HFF-Myc (cell line): Measurements from ENCODE around the gene ABCD1.
"Not testable (repeated sequence)": the region's sequence is repeated elsewhere in the genome, so short reads cannot be mapped to it uniquely, and the experiment has no call there.

Experiments
- DNase-seq: peaks from one replicate; pipeline ENCODE4 v3.0.0-alpha.2; 2011; ENCODE audit warnings: low read depth; ENCODE audit errors: extremely low read depth
- H3K4me3 ChIP-seq: replicated peaks from 2 replicates; pipeline ENCODE4 v1.5.1; 2011; ENCODE audit warnings: low read depth, mild to moderate bottlenecking, control low read depth, low read length
- TF ChIP-seq, protein P1 (sequence below): IDR thresholded peaks from 2 replicates; pipeline ENCODE4 v1.5.1; 2012; ENCODE audit warnings: mild to moderate bottlenecking, low read depth, low read length, control low read depth; ENCODE audit errors: missing control alignments

Gene ABCD1

DNA sequence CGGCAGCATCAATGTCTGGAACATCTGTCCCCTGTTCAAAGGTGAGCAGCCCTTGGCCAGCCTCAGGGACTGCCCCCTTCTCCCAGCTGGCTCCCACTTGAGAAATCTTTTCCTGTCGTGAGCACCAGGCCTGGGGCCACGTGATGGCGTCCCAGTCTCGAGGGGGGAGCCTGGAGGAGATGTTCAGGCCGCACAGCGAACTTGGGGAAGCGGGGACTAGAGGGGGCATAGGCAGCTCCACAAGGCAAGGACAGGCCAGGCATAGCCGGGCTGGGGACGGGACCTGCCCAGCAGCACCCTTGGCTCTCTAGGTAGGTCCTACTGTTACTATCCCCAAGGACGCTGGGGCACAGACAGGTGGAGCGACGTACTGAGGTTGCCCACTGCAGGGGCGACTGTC is 34.2 kb upstream of the ABCD1 start:
- TF ChIP-seq, protein P1, sequence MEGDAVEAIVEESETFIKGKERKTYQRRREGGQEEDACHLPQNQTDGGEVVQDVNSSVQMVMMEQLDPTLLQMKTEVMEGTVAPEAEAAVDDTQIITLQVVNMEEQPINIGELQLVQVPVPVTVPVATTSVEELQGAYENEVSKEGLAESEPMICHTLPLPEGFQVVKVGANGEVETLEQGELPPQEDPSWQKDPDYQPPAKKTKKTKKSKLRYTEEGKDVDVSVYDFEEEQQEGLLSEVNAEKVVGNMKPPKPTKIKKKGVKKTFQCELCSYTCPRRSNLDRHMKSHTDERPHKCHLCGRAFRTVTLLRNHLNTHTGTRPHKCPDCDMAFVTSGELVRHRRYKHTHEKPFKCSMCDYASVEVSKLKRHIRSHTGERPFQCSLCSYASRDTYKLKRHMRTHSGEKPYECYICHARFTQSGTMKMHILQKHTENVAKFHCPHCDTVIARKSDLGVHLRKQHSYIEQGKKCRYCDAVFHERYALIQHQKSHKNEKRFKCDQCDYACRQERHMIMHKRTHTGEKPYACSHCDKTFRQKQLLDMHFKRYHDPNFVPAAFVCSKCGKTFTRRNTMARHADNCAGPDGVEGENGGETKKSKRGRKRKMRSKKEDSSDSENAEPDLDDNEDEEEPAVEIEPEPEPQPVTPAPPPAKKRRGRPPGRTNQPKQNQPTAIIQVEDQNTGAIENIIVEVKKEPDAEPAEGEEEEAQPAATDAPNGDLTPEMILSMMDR: no peak
- DNase-seq: no peak
- H3K4me3 ChIP-seq: peak overlapping the region; percentile 49

- DNase-seq, H3K4me3 ChIP-seq: not testable (repeated sequence)
Measured at GRCh38 chrX:153691032-153691827, 33.4 kb upstream of the ABCD1 start.

GRCh38 chrX:153692003-153692402 is 32.7 kb upstream of the ABCD1 start:
- TF ChIP-seq, protein P1: no peak
- no peak overlapping the region for H3K4me3 ChIP-seq
- DNase-seq: no peak

DNA sequence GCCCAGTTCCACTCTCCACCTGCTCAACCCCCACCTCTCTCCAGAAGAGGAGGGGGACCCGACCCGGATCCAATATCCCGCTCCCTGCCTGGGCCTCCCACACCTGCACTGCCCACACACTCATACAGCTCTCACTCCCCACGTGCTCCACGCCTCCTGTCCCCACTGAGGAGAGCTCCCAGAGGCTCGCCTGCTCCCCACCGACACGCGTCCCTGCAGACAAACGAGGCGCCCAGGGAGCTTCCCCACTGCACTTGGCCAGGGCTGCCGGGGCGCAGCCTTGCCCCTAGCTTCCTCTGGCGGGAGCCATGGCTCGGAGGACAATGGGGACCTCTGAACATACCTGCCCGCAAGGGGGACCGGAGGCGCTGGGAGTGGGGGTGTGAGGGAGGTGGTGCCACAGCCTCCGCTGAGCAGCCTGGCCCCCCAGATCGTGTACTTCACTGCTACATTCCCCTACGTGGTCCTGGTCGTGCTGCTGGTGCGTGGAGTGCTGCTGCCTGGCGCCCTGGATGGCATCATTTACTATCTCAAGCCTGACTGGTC is 32.0 kb upstream of the ABCD1 start:
- no peak overlapping the region for H3K4me3 ChIP-seq
- TF ChIP-seq, protein P1: no peak
- DNase-seq: no peak

DNA sequence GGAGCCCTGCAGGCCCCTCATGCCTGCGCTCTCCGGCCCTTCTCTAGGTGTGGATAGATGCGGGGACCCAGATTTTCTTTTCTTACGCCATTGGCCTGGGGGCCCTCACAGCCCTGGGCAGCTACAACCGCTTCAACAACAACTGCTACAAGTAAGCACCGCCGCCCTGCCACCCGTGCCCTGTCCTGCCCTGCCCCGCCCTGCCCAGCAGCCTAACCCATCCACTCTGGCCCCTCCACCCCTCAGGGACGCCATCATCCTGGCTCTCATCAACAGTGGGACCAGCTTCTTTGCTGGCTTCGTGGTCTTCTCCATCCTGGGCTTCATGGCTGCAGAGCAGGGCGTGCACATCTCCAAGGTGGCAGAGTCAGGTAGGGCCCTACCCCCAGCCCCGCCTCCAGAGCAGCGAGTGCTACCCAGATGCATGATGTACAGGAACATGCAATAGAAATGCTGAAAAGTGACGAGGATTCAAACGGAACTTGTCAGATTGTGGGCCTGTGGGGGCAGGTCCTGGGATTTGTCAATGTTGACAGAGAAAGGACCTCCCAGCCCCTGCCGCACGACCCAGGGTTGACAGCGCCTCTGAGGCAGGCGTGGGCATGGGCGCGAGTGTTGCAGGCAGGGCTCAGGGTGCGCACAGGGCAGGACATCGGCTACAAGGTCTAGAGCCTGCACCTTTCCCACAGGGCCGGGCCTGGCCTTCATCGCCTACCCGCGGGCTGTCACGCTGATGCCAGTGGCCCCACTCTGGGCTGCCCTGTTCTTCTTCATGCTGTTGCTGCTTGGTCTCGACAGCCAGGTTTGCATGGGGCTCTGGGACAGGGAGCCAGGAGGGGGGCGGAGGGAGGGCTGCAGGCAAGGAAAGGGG is 31.2 kb upstream of the ABCD1 start:
- no peak overlapping the region for H3K4me3 ChIP-seq
- TF ChIP-seq, protein P1: no peak
- DNase-seq: no peak

DNA sequence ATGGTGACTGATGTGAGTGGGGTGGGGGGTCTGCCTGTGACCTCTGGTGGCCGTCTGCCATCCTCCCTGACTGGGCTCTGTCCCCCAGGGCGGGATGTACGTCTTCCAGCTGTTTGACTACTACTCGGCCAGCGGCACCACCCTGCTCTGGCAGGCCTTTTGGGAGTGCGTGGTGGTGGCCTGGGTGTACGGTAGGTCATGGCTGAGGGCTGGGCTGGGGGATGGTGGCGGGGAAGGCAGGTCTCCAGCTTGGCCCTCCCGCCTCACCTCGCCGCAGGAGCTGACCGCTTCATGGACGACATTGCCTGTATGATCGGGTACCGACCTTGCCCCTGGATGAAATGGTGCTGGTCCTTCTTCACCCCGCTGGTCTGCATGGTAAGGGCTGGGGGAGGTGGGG is 30.4 kb upstream of the ABCD1 start:
- H3K4me3 ChIP-seq, DNase-seq: not testable (repeated sequence)

DNA sequence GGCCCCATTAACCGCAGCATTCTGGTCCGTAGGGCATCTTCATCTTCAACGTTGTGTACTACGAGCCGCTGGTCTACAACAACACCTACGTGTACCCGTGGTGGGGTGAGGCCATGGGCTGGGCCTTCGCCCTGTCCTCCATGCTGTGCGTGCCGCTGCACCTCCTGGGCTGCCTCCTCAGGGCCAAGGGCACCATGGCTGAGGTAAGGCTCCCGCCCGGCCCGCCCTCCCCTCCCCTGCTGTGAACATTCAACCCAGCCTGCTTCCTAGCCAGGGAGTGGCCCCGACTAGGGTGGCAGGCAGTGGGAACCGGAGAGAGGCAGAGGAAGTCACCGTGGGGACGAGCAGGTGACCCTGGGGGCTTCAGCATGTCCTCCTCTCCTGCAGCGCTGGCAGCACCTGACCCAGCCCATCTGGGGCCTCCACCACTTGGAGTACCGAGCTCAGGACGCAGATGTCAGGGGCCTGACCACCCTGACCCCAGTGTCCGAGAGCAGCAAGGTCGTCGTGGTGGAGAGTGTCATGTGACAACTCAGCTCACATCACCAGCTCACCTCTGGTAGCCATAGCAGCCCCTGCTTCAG is 29.9 kb upstream of the ABCD1 start:
- DNase-seq: no peak
- TF ChIP-seq, protein P1: no peak
- H3K4me3 ChIP-seq: no peak overlapping the region
